Testis (tissue), 3 donors: ENCODE results near the gene SNX18. TPM values are rescaled to one million over a fixed set of nuclear protein-coding genes. Genes with fewer than 3 reads are reported as not detected.

ENCODE experiments used
- DNase-seq: peaks from one replicate; pipeline ENCODE4 v3.0.0-alpha.2; 2019
- H3K27ac ChIP-seq, 2 donors: fragments of 200-600 bp; sonication (generic); one replicate each; pipeline ENCODE4 v1.5.1; 2019
- H3K27me3 ChIP-seq: fragments of 200-600 bp; sonication (generic); one replicate; pipeline ENCODE4 v1.5.1; 2019
- H3K36me3 ChIP-seq: fragments of 200-600 bp; sonication (generic); one replicate; pipeline ENCODE4 v1.5.1; 2017; ENCODE audit warnings: low read depth; ENCODE audit errors: missing control alignments
- H3K4me1 ChIP-seq: fragments of 200-600 bp; sonication (generic); one replicate; pipeline ENCODE4 v1.5.1; 2019
- H3K4me3 ChIP-seq, 2 donors: fragments of 200-600 bp; sonication (generic); one replicate each; pipeline ENCODE4 v1.5.1; 2017 to 2019
- H3K9me3 ChIP-seq: fragments of 200-600 bp; sonication (generic); one replicate; pipeline ENCODE4 v1.5.1; 2017
- CTCF ChIP-seq, 3 experiments: fragments of 450-650 bp in 2 of 3; fragments of 200-600 bp in 1 of 3; sonication (generic) in 1 of 3; IDR thresholded peaks; one replicate each; pipeline ENCODE4 v1.5.1; 2016 to 2019; ENCODE audit warnings: antibody characterized with exemption in 3 of 3, mild to moderate bottlenecking in 2 of 3, moderate library complexity in 1 of 3
- POLR2A ChIP-seq: fragments of 450-650 bp; IDR thresholded peaks from one replicate; pipeline ENCODE4 v1.6.1; 2017; ENCODE audit warnings: antibody characterized with exemption, mild to moderate bottlenecking, moderate library complexity
- WGBS, 2 donors: methylation state at CpG; one replicate each; pipeline ENCODE4 v1.1.5; 2018; 5-methylcytosine and 5-hydroxymethylcytosine counted together
- intact Hi-C: fragments of 100-400 bp; cut with DNase I; formaldehyde crosslinking; loops from one replicate; pipeline ENCODE4 v1.15.1; 2023; ENCODE audit warnings: low total_unique reads
- polyA plus RNA-seq: library from polyadenylated mRNA; stranded (reverse); fragments of 350-450 nt; fragmentation: Illumina TruSeq; extraction: RNeasy Lipid Tissue Mini Kit (QIAGEN cat#74804); gene quantifications from one replicate; pipeline ENCODE4 v1.2.3, GENCODE V29; 2014; ENCODE audit warnings: low read depth, low replicate concordance; ENCODE audit not compliant: insufficient read depth
- total RNA-seq, 2 donors: library from RNA; depleted of rRNA; stranded (reverse); fragments of >200 nt; gene quantifications; one replicate each; pipeline ENCODE4 v1.2.3, GENCODE V29; 2016

Gene SNX18
- total and polyA plus RNA-seq, 3 donors from 2014 or later: 17.5 to 99.7 (median 71.9) TPM

- TF ChIP-seq CTCF (IDR thresholded peaks at IDR 0.05) (no peak), POLR2A (no peak)
- H3K4me3 ChIP-seq: peak overlapping the region; percentile 96 to 98
- no peaks in the 10 kb centered on the region for H3K36me3 ChIP-seq
- peak overlapping the region; percentile 92 to 96 for H3K27ac ChIP-seq
- DNase-seq: no peak
- no peaks in the 10 kb centered on the region for H3K27me3 ChIP-seq
- WGBS, 2 donors: 67 to 92% methylated on average over 12 to 50 of the region's 50 CpGs
- H3K4me1 ChIP-seq: peaks cover 25% of the 10 kb centered on the region
- intact Hi-C loops: loop anchor here (5.0 kb wide), 1 partner anchor 323 kb away; no protein-coding TSS in a partner anchor
- no peaks in the 10 kb centered on the region for H3K9me3 ChIP-seq
These were observed 1.4 kb downstream of the SNX18 start for GRCh38 chr5:54518818-54519508.

GRCh38 chr5:54519509-54519876, 1.9 kb downstream of the SNX18 start:
- H3K36me3 ChIP-seq: no peaks in the 10 kb centered on the region
- no peaks in the 10 kb centered on the region for H3K9me3 ChIP-seq
- no peak for TF ChIP-seq CTCF (IDR thresholded peaks at IDR 0.05)
- TF ChIP-seq POLR2A: no peak
- no peaks in the 10 kb centered on the region for H3K27me3 ChIP-seq
- peak overlapping the region; percentile 96 to 98 for H3K4me3 ChIP-seq
- intact Hi-C loops: loop anchor here (5.0 kb wide), 1 partner anchor 323 kb away; no protein-coding TSS in a partner anchor
- peaks cover 25% of the 10 kb centered on the region for H3K4me1 ChIP-seq
- 34 to 52% methylated on average over 7 to 10 of the region's 10 CpGs for WGBS, 2 donors
- H3K27ac ChIP-seq: peak overlapping the region; percentile 37 to 96
- no peak for DNase-seq

- peak overlapping the region; percentile 37 to 96 for H3K27ac ChIP-seq
- H3K4me3 ChIP-seq: peak overlapping the region; percentile 96 to 98
- no peaks in the 10 kb centered on the region for H3K27me3 ChIP-seq
- WGBS, 2 donors: 5 to 23% methylated on average over 7 of the region's 7 CpGs
- TF ChIP-seq CTCF (IDR thresholded peaks at IDR 0.05) (no peak), POLR2A (no peak)
- DNase-seq: peak; percentile 60
- H3K4me1 ChIP-seq: peaks cover 32% of the 10 kb centered on the region
- no peaks in the 10 kb centered on the region for H3K36me3 ChIP-seq
- H3K9me3 ChIP-seq: no peaks in the 10 kb centered on the region
- intact Hi-C loops: no loop called here
These were observed 2.9 kb downstream of the SNX18 start for GRCh38 chr5:54520438-54520846.

GRCh38 chr5:54520940-54521339, 3.4 kb downstream of the SNX18 start:
- intact Hi-C loops: no loop called here
- WGBS, 2 donors: 28 to 48% methylated on average over 2 of the region's 2 CpGs
- H3K27ac ChIP-seq: peak overlapping the region; percentile 37 to 96
- peak overlapping the region; percentile 96 to 98 for H3K4me3 ChIP-seq
- no peaks in the 10 kb centered on the region for H3K27me3 ChIP-seq
- TF ChIP-seq POLR2A: no peak
- no peak for TF ChIP-seq CTCF (IDR thresholded peaks at IDR 0.05)
- no peak for DNase-seq
- no peaks in the 10 kb centered on the region for H3K9me3 ChIP-seq
- peaks cover 37% of the 10 kb centered on the region for H3K4me1 ChIP-seq
- no peaks in the 10 kb centered on the region for H3K36me3 ChIP-seq
